Colonic mucosa (tissue), 4 donors: ENCODE data around the gene NLN. TPM values are rescaled to one million over a fixed set of nuclear protein-coding genes. Genes with fewer than 3 reads are reported as not detected.
"Not testable (repeated sequence)": the region's sequence is repeated elsewhere in the genome, so short reads cannot be mapped to it uniquely, and the experiment has no call there.

ENCODE experiments used
- DNase-seq: peaks from one replicate; pipeline ENCODE4 v3.0.0-alpha.2; 2020
- H3K27ac ChIP-seq: fragments of 200-600 bp; one replicate; pipeline ENCODE4 v1.8.0; 2021
- H3K27me3 ChIP-seq: fragments of 200-600 bp; one replicate; pipeline ENCODE4 v1.8.0; 2021
- H3K36me3 ChIP-seq: fragments of 200-600 bp; one replicate; pipeline ENCODE4 v1.8.0; 2021
- H3K4me1 ChIP-seq: fragments of 200-600 bp; one replicate; pipeline ENCODE4 v1.8.0; 2021; ENCODE audit warnings: mild to moderate bottlenecking
- H3K4me3 ChIP-seq: fragments of 200-600 bp; one replicate; pipeline ENCODE4 v1.8.0; 2021
- H3K9ac ChIP-seq, 2 donors: one replicate each; pipeline ENCODE4 v1.7.0; 2013; ENCODE audit warnings: control low read depth in 2 of 2, low read depth in 2 of 2, low read length in 2 of 2
- H3K9me3 ChIP-seq: fragments of 200-600 bp; one replicate; pipeline ENCODE4 v1.8.0; 2021
- CTCF ChIP-seq: fragments of 200-600 bp; IDR thresholded peaks from one replicate; pipeline ENCODE4 v1.8.0; 2022; ENCODE audit warnings: antibody characterized with exemption, mild to moderate bottlenecking
- intact Hi-C: fragments of 100-400 bp; cut with DNase I; formaldehyde crosslinking; loops from one replicate; pipeline ENCODE4 v1.14.1; 2022
- total RNA-seq, 2 donors: library from RNA; stranded (reverse); fragmentation: NEBNext Ultra II Directional in 1 of 2; extraction: Animal tissue kit (Norgen Biotek cat#: 25700) in 1 of 2; gene quantifications; one replicate each; pipeline ENCODE4 v1.2.1, GENCODE V29; 2021
- donor health status: healthy.
- donor health status: DM: no; HTN: no; CAD: no.
- donor health status: DM: no; HTN: no; CAD: no.

NLN gene
- total RNA-seq, 2 donors from 2014 or later: 13.7 to 24.6 TPM

- DNase-seq: no peak
- Histone ChIP-seq H3K27ac (no peak overlapping the region), H3K4me3 (no peak overlapping the region), H3K4me1 (no peaks in the 10 kb centered on the region), H3K9ac (no peak overlapping the region), H3K9me3 (no peaks in the 10 kb centered on the region), H3K27me3 (no peaks in the 10 kb centered on the region), H3K36me3 (no peaks in the 10 kb centered on the region)
- TF ChIP-seq CTCF: no peak
- intact Hi-C loops: no loop called here
Observed at GRCh38 chr5:65774346-65774745, 52.3 kb downstream of the NLN start.

- DNase-seq: no peak
- no peak overlapping the region for H3K9ac ChIP-seq
- H3K36me3 ChIP-seq: no peaks in the 10 kb centered on the region
- no peaks in the 10 kb centered on the region for H3K27me3 ChIP-seq
- no peak for TF ChIP-seq CTCF
- no peak overlapping the region for H3K27ac ChIP-seq
- no peaks in the 10 kb centered on the region for H3K9me3 ChIP-seq
- H3K4me1 ChIP-seq: no peaks in the 10 kb centered on the region
- intact Hi-C loops: no loop called here
- H3K4me3 ChIP-seq: no peak overlapping the region
Observed at GRCh38 chr5:65775476-65775875, 53.5 kb downstream of the NLN start.

- H3K4me3 ChIP-seq: no peak overlapping the region
- no peak for TF ChIP-seq CTCF
Observed at GRCh38 chr5:65776441-65777141, 54.6 kb downstream of the NLN start.

GRCh38 chr5:65778126-65778525 is 56.1 kb downstream of the NLN start:
- H3K27ac ChIP-seq: no peak overlapping the region
- no peaks in the 10 kb centered on the region for H3K27me3 ChIP-seq
- H3K4me3 ChIP-seq: no peak overlapping the region
- DNase-seq: no peak
- H3K9me3 ChIP-seq: no peaks in the 10 kb centered on the region
- no peaks in the 10 kb centered on the region for H3K4me1 ChIP-seq
- intact Hi-C loops: no loop called here
- no peak overlapping the region for H3K9ac ChIP-seq
- no peaks in the 10 kb centered on the region for H3K36me3 ChIP-seq
- TF ChIP-seq CTCF: no peak

More at GRCh38 chr5:65776441-65777141, 54.6 kb downstream of the NLN start:
- Histone ChIP-seq H3K4me1 (no peaks in the 10 kb centered on the region), H3K36me3 (no peaks in the 10 kb centered on the region), H3K27ac (no peak overlapping the region), H3K9ac (no peak overlapping the region), H3K27me3 (no peaks in the 10 kb centered on the region), H3K9me3 (no peaks in the 10 kb centered on the region)
- intact Hi-C loops: no loop called here
- DNase-seq: no peak

GRCh38 chr5:65779643-65780042 is 57.6 kb downstream of the NLN start:
- no peak for TF ChIP-seq CTCF
- H3K9ac ChIP-seq: no peak overlapping the region
- no peak for DNase-seq

GRCh38 chr5:65788296-65788695 is 66.3 kb downstream of the NLN start:
- H3K9ac ChIP-seq, H3K4me1 ChIP-seq, H3K4me3 ChIP-seq, H3K27me3 ChIP-seq, H3K27ac ChIP-seq, H3K9me3 ChIP-seq, DNase-seq, H3K36me3 ChIP-seq, intact Hi-C loops: not testable (repeated sequence)

More at GRCh38 chr5:65779643-65780042, 57.6 kb downstream of the NLN start:
- intact Hi-C loops: no loop called here
- Histone ChIP-seq H3K4me3 (no peak overlapping the region), H3K4me1 (no peaks in the 10 kb centered on the region), H3K9me3 (no peaks in the 10 kb centered on the region), H3K36me3 (no peaks in the 10 kb centered on the region), H3K27ac (no peak overlapping the region), H3K27me3 (no peaks in the 10 kb centered on the region)
